Activated naive CD8-positive, alpha-beta T cell (primary cell): ENCODE results near the gene ZNF627.

Experiments used
- H3K27ac Mint-ChIP-seq: one replicate; pipeline ENCODE4 v1.8.0; 2021; ENCODE audit warnings: mixed read lengths
- H3K27me3 Mint-ChIP-seq: one replicate; pipeline ENCODE4 v1.8.0; 2021; ENCODE audit warnings: mixed read lengths
- H3K36me3 Mint-ChIP-seq: one replicate; pipeline ENCODE4 v1.8.0; 2021; ENCODE audit warnings: mixed read lengths
- H3K4me1 Mint-ChIP-seq: one replicate; pipeline ENCODE4 v1.8.0; 2021; ENCODE audit warnings: low read depth, mixed read lengths
- H3K4me3 Mint-ChIP-seq: one replicate; pipeline ENCODE4 v1.8.0; 2021; ENCODE audit warnings: mild to moderate bottlenecking, mixed read lengths
- H3K9me3 Mint-ChIP-seq: one replicate; pipeline ENCODE4 v1.8.0; 2021; ENCODE audit warnings: low read depth, mixed read lengths

Gene ZNF627

DNA sequence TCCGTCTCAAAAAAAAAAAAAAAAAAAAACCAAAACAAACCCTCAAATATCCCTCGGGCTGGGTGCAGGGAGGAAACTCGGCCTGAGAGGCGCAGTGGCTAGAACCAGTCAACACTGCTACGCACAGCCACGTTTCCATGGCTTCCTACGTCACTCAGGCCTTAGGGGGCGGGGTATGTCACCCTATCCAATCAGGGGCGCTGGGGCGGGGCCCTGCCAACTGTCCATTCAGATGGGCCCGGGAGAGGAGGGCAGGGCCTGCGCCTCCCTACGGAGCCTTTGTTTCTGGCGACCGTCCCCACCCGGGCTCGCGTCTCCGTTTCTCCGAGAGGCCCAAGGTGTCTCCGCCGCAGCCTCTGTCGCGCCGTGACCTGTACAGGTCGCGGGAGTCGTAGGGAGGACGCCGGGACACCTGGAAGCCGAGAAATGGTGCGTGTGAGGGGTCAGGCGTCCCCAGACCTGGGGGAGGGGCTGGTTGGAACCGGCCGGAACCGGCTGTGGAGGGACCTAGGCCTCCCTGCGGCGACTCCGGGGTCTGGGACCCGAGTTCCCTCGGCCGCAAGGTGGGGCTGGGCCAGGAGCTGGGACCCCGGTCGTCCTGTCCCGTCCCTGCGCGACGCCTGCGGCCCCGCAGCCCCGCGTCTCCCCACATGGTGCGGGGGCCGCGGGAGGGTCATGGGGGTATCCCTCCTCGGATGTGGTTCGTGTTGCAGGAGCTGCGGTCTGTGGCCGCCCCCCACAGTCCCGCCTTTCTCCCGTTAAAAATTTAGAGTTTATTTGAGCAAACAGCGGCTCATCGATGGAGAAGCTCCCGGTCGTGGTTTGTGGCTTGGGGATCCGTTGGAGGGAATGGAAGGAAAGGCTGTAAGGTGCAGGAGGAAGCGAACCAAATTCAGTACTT is at the start of gene ZNF627:
Gene ZNF627, plus strand, starts transcription at position 282 of the 901 bp plus-strand sequence. Its CDS starts 145 bp downstream, at position 427.
- Mint-ChIP-seq H3K36me3 (peaks cover 4% of the 10 kb centered on the region), H3K27me3 (no peaks in the 10 kb centered on the region)

GRCh38 chr19:11547929-11548700 is 49.2 kb upstream of the ZNF627 start:
- H3K9me3 Mint-ChIP-seq, result no peaks in the 10 kb centered on the region
- H3K27ac Mint-ChIP-seq, result no peak overlapping the region
- H3K27me3 Mint-ChIP-seq, result peaks cover 6% of the 10 kb centered on the region
- no peaks in the 10 kb centered on the region for H3K4me1 Mint-ChIP-seq
- H3K36me3 Mint-ChIP-seq, result no peaks in the 10 kb centered on the region
- no peak overlapping the region for H3K4me3 Mint-ChIP-seq

More for the DNA sequence above, at the start of gene ZNF627:
- peaks cover 35% of the 10 kb centered on the region for H3K4me1 Mint-ChIP-seq
- H3K9me3 Mint-ChIP-seq, result no peaks in the 10 kb centered on the region
- peak within 1 kb of the TSS; percentile 72 for H3K27ac Mint-ChIP-seq
- H3K4me3 Mint-ChIP-seq, result peak within 1 kb of the TSS; percentile 93

DNA sequence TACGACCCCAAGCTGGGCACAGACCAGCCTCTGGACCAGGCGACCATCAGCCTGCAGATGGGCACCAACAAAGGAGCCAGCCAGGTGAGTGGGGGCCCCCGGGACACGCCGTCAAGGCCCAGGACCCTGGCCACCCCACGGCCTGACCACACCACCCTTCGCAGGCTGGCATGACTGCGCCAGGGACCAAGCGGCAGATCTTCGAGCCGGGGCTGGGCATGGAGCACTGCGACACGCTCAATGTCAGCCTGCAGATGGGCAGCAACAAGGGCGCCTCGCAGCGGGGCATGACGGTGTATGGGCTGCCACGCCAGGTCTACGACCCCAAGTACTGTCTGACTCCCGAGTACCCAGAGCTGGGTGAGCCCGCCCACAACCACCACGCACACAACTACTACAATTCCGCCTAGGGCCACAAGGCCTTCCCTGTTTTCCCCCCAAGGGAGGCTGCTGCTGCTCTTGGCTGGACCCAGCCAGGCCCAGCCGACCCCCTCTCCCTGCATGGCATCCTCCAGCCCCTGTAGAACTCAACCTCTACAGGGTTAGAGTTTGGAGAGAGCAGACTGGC is 47.8 kb upstream of the ZNF627 start:
- Mint-ChIP-seq H3K4me3 (no peak overlapping the region), H3K36me3 (no peaks in the 10 kb centered on the region), H3K4me1 (peaks cover 2% of the 10 kb centered on the region), H3K27ac (no peak overlapping the region), H3K9me3 (no peaks in the 10 kb centered on the region), H3K27me3 (peaks cover 2% of the 10 kb centered on the region)

DNA sequence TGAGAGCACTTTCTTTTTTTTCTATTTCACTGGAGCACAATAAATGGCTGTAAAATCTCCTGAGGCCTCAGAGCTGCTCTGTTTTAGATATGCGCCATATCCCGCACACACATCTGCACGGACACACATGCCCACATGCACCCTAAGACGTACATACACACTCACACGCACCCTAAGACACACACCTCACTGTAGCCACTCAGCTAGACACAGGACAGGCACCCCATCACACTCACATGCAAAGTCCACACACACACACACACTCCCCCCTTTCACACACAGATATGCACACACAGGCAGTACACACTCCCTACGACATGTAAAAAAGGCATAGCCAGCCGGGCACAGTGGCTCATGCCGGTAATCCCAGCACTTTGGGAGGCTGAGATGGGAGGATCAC is 47.0 kb upstream of the ZNF627 start:
- Mint-ChIP-seq H3K27me3 (no peaks in the 10 kb centered on the region), H3K27ac (no peak overlapping the region), H3K36me3 (no peaks in the 10 kb centered on the region), H3K9me3 (no peaks in the 10 kb centered on the region), H3K4me3 (no peak overlapping the region), H3K4me1 (peaks cover 5% of the 10 kb centered on the region)

GRCh38 chr19:11551603-11552235 is 45.6 kb upstream of the ZNF627 start:
- Mint-ChIP-seq H3K36me3 (peaks cover 2% of the 10 kb centered on the region), H3K9me3 (no peaks in the 10 kb centered on the region), H3K4me3 (no peak overlapping the region), H3K4me1 (peaks cover 14% of the 10 kb centered on the region), H3K27me3 (no peaks in the 10 kb centered on the region), H3K27ac (no peak overlapping the region)

- no peak overlapping the region for H3K27ac Mint-ChIP-seq
- H3K27me3 Mint-ChIP-seq, result no peaks in the 10 kb centered on the region
Observed at GRCh38 chr19:11552666-11553372, 44.5 kb upstream of the ZNF627 start.

GRCh38 chr19:11554160-11554559 is 43.1 kb upstream of the ZNF627 start:
- H3K4me1 Mint-ChIP-seq, result peaks cover 28% of the 10 kb centered on the region
- no peaks in the 10 kb centered on the region for H3K27me3 Mint-ChIP-seq
- no peaks in the 10 kb centered on the region for H3K9me3 Mint-ChIP-seq
- peaks cover 2% of the 10 kb centered on the region for H3K36me3 Mint-ChIP-seq
- no peak overlapping the region for H3K27ac Mint-ChIP-seq
- H3K4me3 Mint-ChIP-seq, result peak overlapping the region; percentile 23

More at GRCh38 chr19:11552666-11553372, 44.5 kb upstream of the ZNF627 start:
- Mint-ChIP-seq H3K36me3 (peaks cover 2% of the 10 kb centered on the region), H3K4me1 (peaks cover 21% of the 10 kb centered on the region), H3K9me3 (no peaks in the 10 kb centered on the region), H3K4me3 (no peak overlapping the region)

GRCh38 chr19:11555246-11555645 is 42.0 kb upstream of the ZNF627 start:
- Mint-ChIP-seq H3K9me3 (no peaks in the 10 kb centered on the region), H3K27ac (peak overlapping the region; percentile 68), H3K36me3 (peaks cover 2% of the 10 kb centered on the region), H3K4me1 (peaks cover 32% of the 10 kb centered on the region), H3K4me3 (no peak overlapping the region), H3K27me3 (no peaks in the 10 kb centered on the region)

DNA sequence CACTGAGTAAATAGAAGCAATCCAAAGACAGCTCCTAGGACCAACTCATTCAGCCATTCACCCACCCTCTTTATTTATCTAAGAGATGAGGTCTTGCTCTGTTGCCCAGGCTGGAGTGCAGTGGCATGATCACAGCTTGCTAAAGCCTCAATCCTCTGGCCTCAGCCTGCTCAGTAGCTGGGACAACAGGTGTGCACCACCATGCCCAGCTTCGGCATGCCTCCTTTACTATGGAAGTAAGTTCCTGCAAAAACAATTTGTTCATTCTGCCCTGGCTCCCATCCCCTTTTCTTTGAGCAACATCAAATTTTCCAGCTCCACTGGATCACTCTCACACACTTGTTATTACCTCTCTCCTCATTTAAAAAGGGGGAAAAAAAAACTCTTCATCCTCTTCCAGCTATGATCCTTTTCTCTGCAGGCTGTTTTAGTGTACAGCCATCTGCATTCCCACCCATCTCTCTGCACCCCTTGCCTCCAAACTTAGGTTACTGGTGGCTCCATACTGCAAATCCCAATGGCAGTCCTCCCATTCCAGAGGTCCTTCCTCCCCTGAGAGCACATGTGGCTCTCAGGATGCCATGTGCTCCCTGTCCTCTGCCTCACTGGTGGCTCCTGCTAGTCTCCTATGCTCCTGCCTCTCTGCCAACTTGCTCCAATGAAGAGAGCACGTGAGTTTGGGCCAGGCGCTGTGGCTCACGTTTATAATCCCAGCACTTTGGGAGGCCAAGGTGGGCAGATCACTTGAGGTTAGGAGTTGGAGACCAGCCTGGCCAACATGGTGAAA is 40.5 kb upstream of the ZNF627 start:
- Mint-ChIP-seq H3K27ac (peak overlapping the region; percentile 62), H3K36me3 (peaks cover 2% of the 10 kb centered on the region), H3K4me3 (peak overlapping the region; percentile 98), H3K4me1 (peaks cover 40% of the 10 kb centered on the region), H3K9me3 (no peaks in the 10 kb centered on the region), H3K27me3 (no peaks in the 10 kb centered on the region)

DNA sequence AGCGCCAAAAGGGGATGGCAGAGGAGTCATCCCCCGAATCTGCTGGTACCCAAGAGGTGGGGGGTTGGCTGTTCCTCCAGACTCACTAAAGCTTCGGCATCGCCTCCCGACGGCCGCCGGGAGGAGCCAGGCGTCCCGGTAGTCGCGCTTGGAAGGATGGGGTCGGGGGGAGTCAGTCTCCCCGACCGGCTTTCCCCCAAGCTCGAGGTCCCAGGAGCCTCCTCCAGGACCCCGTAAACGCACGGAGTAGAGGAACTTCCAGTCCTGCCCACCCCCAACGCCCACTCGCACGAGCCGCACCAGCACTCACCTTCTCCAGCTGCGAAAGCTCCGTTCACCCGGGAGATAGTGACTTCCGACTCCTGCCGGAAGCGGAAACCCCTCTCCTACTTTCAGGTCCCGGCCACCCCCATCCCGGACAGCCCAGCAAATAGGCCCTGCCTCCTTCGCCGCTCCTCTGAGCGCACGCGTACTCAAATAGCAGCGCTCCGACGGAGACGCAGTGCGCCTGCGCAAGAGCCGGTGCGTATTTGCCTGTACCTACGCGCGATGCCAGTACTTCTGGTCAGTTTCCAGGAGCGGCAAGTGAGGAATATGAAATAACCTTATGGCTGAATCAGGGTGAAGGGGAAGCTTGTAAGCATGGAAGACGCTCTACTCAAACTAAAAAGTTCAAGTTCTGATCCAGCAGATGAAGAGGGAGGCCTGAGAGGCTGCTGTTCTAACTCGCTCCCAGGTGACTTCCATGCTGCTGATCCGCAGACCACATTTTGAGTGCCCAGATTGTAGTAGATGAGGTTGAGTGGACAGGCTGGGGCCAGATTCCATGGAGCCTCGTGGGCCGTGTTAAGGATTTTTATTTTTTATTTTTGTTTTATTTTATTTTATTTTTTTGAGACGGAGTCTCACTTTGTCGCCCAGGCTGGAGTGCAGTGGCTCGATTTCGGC is 38.1 kb upstream of the ZNF627 start, which contains the start of gene ELOF1:
Gene ELOF1, minus strand, starts transcription at position 350 of the 948 bp plus-strand sequence. CDS start 4,883 bp downstream, outside the sequence.
- peak within 1 kb of the TSS; percentile 95 for H3K27ac Mint-ChIP-seq
- peaks cover 2% of the 10 kb centered on the region for H3K36me3 Mint-ChIP-seq
- H3K4me1 Mint-ChIP-seq, result peaks cover 39% of the 10 kb centered on the region
- H3K27me3 Mint-ChIP-seq, result no peaks in the 10 kb centered on the region
- no peaks in the 10 kb centered on the region for H3K9me3 Mint-ChIP-seq
- H3K4me3 Mint-ChIP-seq, result peak within 1 kb of the TSS; percentile 98

DNA sequence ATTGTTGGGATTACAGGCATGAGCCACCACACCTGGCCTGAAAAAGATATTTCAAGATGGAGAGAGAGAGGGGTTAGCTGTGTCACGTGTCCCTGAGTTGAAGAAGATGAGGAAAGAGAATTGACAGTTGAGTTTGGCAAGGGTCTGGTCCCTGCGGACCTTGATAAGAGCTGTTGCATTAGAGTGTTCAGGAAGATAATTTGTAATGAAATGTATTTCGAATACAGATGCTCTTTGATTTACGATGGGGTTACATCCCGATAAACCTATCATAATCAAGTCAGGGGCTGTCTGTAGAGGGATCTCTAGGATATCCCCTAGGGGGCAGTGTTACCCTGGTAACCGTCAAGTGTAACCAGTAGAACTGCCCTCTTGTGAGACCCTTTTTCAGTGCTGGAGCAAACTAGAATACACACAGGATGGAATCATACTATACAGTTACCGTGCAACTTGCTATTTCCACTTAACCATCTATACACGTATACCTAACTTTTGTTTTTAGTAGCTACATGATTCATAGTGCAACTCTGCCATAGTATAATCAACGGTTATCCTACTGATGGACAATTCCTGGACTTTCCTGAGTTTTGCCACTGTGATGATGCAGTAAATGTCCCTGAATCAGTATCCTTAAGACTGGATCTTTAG is 36.8 kb upstream of the ZNF627 start:
- Mint-ChIP-seq H3K4me3 (peak overlapping the region; percentile 86), H3K27ac (peak overlapping the region; percentile 72), H3K27me3 (no peaks in the 10 kb centered on the region), H3K9me3 (no peaks in the 10 kb centered on the region), H3K4me1 (peaks cover 33% of the 10 kb centered on the region), H3K36me3 (peaks cover 2% of the 10 kb centered on the region)

DNA sequence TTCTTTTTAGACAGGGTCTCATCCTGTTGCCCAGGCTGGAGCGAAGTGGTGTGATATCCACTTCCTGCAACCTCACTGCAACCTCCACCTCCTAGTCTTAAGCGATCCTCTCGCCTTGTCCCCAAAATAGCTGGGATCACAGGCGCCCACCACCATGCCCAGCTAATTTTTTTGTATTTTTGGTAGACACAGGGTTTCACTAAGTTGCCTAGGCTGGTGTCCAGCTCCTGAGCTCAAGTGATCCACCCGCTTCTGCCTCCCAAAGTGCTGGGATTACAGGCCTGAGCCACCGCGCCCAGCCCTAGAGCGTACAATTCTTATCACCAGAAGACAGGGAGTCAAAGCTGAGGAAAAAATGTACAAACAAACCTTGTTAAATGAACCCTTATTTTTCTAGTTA is 33.8 kb upstream of the ZNF627 start:
- H3K27me3 Mint-ChIP-seq, result no peaks in the 10 kb centered on the region
- H3K36me3 Mint-ChIP-seq, result peaks cover 3% of the 10 kb centered on the region
- H3K9me3 Mint-ChIP-seq, result no peaks in the 10 kb centered on the region
- H3K4me1 Mint-ChIP-seq, result peaks cover 16% of the 10 kb centered on the region
- H3K27ac Mint-ChIP-seq, result no peak overlapping the region
- no peak overlapping the region for H3K4me3 Mint-ChIP-seq
